ENCODE data around the gene LRRTM4. TPM values are rescaled to one million over a fixed set of nuclear protein-coding genes. Genes with fewer than 3 reads are reported as not detected.

Gene LRRTM4
- total RNA-seq, 1 experiment from 2014 or later, result 12.0 TPM

GRCh38 chr2:76895469-76895868 is 626.7 kb downstream of the LRRTM4 start:
- no peak overlapping the region for H3K27ac Mint-ChIP-seq

More at GRCh38 chr2:76895469-76895868, 626.7 kb downstream of the LRRTM4 start:
- Mint-ChIP-seq H3K4me3 (no peak overlapping the region), H3K4me1 (no peaks in the 10 kb centered on the region), H3K27me3 (ENCODE audit: low read depth) (no peaks in the 10 kb centered on the region), H3K9me3 (no peaks in the 10 kb centered on the region), H3K36me3 (ENCODE audit: insufficient read depth in 1 of 3, low read depth in 3 of 3) (no peaks in the 10 kb centered on the region)
- H2BK20ac ChIP-seq (ENCODE audit: low read depth, low read length, poor library complexity, severe bottlenecking), result no peak overlapping the region
- DNase-seq, result no peak
- H2AK5ac ChIP-seq (ENCODE audit: insufficient read length, low read length), result no peak overlapping the region
- H3K23me2 ChIP-seq (ENCODE audit: insufficient read length, low read depth, low read length, poor library complexity, severe bottlenecking), result no peaks in the 10 kb centered on the region
- H3T11ph ChIP-seq (ENCODE audit: low read length), result no peak overlapping the region
- no peaks in the 10 kb centered on the region for H3K79me2 ChIP-seq (ENCODE audit: insufficient read depth, low read length)
- H2BK15ac ChIP-seq (ENCODE audit: low read depth, low read length), result no peak overlapping the region
- no peaks in the 10 kb centered on the region for H3K79me1 ChIP-seq (ENCODE audit: insufficient read depth, low read depth, low read length, poor library complexity, severe bottlenecking)
- H3K9me3 ChIP-seq (ENCODE audit: control insufficient read depth, low read depth, low read length), result no peaks in the 10 kb centered on the region
- no peak overlapping the region for H3K4ac ChIP-seq (ENCODE audit: low read depth, low read length)
- no peak overlapping the region for H4K5ac ChIP-seq (ENCODE audit: insufficient read length, low read depth, low read length)
- no peak overlapping the region for H4K91ac ChIP-seq (ENCODE audit: insufficient read length, low read depth, low read length)
- H3K23ac ChIP-seq (ENCODE audit: insufficient read length, low read depth, low read length), result no peak overlapping the region
- no peaks in the 10 kb centered on the region for H3K27me3 ChIP-seq (ENCODE audit: insufficient read depth, low read length)
- H3K4me2 ChIP-seq (ENCODE audit: insufficient read depth, insufficient read length, low read length), result no peak overlapping the region
- no peaks in the 10 kb centered on the region for H4K20me1 ChIP-seq (ENCODE audit: control insufficient read depth, insufficient read depth, insufficient read length)
- H2BK12ac ChIP-seq (ENCODE audit: insufficient read length, low read depth, low read length), result no peak overlapping the region
- H4K8ac ChIP-seq (replicated peaks; ENCODE audit: insufficient read length, low read depth, low read length), result no peak overlapping the region
- WGBS (ENCODE audit: extremely low coverage, insufficient read length, low lambda C conversion rate), result no CpG with 5 or more reads among the region's 6 CpGs
- H3K18ac ChIP-seq (ENCODE audit: insufficient read length, low read depth, low read length), result no peak overlapping the region
- no peak for TF ChIP-seq CTCF (conservative IDR thresholded peaks at IDR 0.05)
- no peak overlapping the region for H3K14ac ChIP-seq (ENCODE audit: insufficient read depth, low read length)
- H3K4me1 ChIP-seq (ENCODE audit: insufficient read depth, low read length), result no peaks in the 10 kb centered on the region
- no peak overlapping the region for H3K56ac ChIP-seq (ENCODE audit: insufficient read length, low read depth, low read length)
- H3K27ac ChIP-seq (ENCODE audit: insufficient read length, low read depth, low read length), result no peak overlapping the region
- no peak overlapping the region for H2BK120ac ChIP-seq (ENCODE audit: low read depth, low read length, poor library complexity, severe bottlenecking)
- no peak overlapping the region for H2AFZ ChIP-seq (ENCODE audit: low read length)
- H3K9ac ChIP-seq (ENCODE audit: extremely low read depth, insufficient read length, low read length), result no peak overlapping the region
- no peak overlapping the region for H2BK5ac ChIP-seq (ENCODE audit: insufficient read length, low read length)
